ENCODE measurements around the gene FAM24B.
"Not testable (repeated sequence)": the region's sequence is repeated elsewhere in the genome, so short reads cannot be mapped to it uniquely, and the experiment has no call there.

Gene FAM24B

DNA sequence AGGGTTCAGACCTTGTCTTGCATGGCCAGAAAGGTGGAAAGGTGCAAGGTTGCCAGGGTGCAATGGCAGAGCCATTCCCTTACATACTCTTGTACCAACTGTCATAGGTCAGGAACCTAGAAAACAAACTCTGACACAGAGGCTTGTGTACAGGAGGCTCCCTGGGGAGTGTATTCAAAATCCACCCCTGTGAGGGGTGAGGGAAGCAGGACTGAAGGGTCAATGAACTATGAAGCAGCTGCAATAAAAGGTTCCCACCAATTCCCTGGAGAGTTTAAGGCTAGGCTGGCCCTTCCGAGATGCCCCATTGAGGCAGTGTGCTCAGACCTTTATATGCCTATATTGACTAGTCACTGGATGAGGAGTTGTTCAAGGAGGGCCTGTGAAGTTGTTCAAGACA lies 19.9 kb downstream of the FAM24B start:
- in situ Hi-C loops (cut with HindIII; ENCODE audit: low sequenced_read_pairs): no loop called here

DNA sequence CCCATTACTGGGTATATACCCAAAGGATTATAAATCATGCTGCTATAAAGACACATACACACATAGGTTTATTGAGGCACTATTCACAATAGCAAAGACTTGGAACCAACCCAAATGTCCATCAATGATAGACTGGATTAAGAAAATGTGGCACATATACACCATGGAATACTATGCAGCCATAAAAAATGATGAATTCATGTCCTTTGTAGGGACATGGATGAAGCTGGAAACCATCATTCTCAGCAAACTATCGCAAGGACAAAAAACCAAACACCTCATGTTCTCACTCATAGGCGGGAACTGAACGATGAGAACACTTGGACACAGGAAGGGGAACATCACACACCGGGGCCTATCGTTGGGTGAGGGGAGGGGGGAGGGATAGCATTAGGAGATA lies 21.3 kb downstream of the FAM24B start:
- in situ Hi-C loops (cut with HindIII; ENCODE audit: low sequenced_read_pairs): not testable (repeated sequence)

DNA sequence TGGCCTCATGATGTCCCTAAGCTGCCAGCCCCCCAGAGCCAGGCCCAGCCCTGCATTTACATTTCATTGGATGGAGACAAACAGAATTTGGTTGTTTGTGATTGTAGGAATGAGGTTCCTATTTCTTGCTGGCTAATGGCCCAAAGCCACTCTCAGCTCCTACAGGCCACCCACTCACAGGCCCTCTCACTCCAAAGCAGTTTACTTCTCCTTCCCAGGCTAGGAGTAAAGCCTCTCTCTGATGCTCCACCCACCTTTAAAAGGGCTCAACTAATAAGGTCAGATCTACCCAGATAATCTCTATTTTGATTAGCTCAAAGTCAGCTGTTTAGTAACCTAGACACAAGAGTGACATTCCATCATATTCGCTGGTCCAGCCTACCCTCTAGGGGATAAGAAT lies 22.5 kb downstream of the FAM24B start:
- in situ Hi-C loops (cut with HindIII; ENCODE audit: low sequenced_read_pairs): no loop called here

DNA sequence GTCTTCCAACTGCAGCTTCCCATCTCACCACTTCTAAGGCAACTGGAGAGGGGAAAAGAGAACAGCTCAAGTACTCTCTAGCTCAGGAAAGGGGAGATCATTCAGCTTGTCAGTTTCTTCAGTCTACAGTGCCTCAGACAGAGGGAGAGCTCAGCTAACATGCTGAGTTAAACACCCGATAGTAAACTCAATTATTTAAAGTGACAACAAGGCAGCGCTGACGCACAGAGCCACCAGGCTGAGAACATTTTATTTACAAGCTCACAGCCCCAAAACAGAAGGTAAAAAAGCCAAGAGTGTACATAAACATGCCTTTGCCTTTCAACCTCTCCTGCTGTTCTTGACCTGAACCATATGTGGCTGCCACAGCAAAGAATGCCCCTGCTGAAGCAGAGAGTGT lies 23.6 kb downstream of the FAM24B start:
- in situ Hi-C loops (cut with HindIII; ENCODE audit: low sequenced_read_pairs): no loop called here

DNA sequence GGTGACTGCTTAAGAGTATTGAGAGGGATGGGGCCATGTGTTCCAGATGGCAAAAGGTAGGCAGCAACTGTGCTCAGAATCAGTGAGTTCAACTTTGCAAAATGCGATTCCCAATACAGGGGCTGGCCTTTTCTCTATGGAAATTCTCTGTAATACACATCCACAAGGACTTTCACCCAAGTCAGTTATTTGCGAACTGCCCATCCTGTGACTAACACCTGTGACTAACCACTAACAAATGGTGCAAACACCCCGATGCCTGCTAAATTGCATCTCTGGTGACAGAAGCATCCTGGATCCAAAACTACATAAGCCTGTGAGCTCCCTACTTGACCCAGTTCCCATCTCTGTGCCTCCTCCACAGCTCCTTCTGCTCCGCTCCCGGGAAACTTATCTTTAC lies 24.7 kb downstream of the FAM24B start:
- in situ Hi-C loops (cut with HindIII; ENCODE audit: low sequenced_read_pairs): no loop called here

DNA sequence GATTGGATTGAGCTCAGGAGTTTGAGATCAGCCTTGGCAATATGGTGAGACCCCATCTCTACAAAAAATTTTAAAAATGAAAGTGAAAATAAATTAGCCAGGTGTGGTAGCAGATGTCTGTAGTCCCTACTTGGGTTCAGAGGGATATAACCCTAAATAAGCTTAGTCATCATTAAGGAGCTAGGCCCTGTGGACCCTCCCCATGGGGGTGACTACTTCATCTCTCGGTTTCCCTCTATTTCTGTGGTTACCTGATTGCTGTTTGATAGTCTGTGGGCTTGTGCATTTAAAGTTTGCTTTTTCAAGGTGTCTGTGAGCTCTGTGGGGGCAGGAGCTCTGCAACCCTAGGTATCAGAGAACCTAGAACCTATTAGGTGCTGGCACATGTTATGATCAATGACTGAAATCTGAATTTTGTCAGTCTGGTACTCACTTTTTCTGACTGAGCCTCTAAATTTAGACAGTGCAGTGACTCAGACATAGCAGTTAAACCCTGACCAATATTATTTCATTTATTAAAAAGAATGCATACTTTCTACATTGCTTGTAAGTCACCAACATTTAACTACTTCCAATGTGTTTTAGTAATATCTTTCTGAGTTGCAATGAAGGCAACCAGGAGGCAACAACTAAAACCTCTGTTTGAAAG lies 25.6 kb downstream of the FAM24B start:
- in situ Hi-C loops (cut with HindIII; ENCODE audit: low sequenced_read_pairs): no loop called here

DNA sequence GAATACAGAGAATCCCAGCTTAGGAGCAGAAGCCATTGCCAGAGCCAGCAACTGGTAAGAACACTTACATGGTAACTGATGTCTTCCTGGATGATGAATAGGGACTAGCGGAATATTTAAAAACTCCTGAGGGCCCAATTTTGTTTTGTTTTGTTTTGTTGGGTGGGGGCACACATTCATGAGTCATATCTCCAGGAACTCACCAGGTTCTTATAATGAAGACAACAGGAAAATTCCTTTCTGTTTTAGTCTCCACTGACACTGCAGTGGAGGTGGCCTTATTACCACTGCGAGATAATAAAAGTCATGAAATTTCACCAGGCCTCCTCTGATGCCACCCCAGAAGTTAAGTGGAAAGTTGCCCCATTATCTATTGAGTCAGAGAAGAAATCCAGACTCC lies 27.1 kb downstream of the FAM24B start:
- in situ Hi-C loops (cut with HindIII; ENCODE audit: low sequenced_read_pairs): no loop called here

DNA sequence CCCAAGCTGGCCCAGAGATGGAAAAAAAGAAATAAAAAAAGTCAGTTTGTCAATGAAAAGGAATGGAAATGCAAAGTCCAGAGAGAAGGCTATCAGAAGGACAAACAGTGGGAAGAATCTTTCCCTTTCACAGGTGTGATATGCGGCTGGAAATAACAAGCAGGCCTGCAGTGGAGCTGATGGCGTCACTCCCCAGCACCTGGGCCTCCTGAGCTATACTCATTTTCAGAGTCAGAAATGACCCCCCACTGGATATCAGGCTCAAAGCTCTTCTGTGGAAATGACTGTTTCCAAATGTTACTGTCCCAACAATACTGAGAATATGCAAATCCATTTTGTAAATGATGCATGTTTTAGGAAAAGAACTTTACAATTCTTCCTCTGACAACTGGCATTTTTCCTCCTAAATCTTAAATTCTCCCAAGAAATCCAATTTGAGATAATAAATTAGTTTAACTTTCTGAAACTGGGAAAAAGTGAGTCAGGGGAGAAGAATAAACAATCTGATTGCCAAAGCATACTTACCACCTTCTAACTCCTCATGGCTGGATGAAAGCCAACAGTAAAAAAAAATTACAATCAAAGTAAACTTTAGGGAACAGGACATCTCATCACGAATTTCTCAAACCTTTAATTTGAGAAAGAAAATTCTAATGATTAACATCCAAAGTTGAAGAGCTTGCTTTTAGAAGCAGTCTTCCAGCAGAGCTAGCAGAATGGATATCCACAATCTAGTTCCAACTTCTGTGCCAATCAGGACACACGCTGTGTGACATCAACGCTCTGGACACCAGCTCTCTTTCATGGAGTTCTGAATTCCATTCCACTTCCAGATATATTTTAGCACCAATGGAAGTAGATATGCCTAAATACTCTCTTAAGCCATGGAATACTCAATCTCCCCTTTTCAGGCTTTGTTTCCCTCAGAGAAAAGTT lies 28.4 kb downstream of the FAM24B start:
- in situ Hi-C loops (cut with HindIII; ENCODE audit: low sequenced_read_pairs): no loop called here

DNA sequence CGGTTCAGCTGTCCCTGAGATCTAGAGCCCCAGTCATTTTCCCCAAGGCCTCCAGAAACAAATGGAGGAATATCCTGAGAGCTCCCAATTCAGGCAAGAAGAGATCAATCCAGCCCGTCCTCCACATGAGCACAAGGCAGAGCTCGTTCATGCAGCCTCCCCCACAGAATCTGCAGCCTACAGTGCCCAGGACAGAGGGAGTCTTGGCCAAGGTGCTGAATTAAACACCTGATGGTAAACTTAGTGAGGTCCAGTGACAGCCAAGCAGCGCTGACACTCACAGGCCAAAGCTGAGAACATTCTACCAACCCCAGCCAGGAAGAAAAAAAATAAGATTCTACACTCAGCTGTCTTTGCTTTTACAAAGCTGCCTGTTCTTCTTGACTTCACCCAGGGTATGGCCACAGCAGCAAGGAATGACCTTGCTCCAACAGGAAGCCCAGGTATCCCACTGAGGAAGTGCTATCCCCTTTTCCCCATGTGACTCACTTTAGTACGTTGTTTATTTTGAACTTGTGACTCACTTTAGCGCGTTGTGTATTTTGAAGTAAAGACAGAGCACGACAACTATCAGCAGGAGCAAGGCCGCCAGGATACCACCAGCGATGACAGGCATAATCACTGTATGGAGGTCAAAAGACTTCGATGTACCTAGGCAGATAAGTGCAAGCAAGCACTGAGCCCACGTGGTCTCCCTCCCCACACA lies 29.3 kb downstream of the FAM24B start:
- in situ Hi-C loops (cut with HindIII; ENCODE audit: low sequenced_read_pairs): no loop called here

DNA sequence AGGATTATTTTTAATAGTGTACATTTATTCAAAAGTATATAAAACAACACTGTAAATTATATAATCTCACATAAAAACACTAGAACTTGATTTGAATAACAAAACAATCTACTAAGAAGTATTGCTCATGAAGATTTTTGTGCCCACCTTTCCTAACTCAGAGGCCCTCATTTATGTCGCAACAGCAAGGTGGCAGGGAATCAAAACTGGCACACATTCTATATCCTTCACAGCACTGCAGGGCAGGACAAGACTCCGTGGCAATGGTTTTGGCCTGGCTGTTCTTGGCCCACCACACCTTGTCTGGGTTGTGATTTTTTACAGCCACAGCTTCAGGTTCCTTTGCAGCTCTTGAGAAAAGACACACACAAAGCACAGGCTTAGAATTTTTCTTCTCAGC lies 30.3 kb downstream of the FAM24B start:
- in situ Hi-C loops (cut with HindIII; ENCODE audit: low sequenced_read_pairs): no loop called here

DNA sequence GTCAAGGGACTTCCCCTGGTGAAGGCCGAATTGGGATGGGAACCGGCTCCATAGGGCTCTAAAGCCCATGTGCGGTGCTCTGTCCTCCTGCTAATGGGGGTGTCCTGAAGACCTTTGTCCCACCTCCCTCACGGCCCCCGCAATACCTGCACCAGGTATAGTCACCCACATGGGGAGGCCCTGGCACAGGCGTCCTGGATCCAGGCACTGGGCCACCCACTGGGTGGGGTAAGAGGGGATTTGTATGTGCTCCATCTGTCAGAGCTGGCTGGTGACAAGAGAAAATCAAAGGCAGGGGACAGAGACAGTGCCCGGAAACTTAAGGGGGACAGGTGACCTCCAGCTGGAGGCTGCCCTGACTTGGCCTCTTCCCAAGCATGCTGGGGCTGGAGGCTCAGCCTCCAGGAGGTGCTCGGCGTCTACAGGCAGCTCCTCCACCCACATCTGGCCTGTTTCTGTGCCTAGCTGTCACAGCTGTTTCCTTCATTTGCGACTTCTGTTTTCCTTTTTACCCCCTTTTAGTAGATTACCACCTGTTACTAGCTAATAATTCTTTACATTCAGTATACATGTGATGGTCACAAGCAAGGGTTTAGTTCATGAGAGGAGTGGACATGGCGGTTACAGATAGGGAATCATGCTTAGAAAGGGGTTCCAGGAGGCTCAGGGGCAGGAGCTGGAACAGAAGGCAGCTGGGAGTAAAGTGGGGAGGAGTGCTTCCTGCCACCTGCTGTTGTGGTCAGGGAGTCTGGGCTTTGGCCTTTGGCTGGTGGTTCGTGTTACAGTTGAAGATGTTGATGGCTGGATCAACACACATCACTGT lies 31.4 kb downstream of the FAM24B start:
- in situ Hi-C loops (cut with HindIII; ENCODE audit: low sequenced_read_pairs): no loop called here

DNA sequence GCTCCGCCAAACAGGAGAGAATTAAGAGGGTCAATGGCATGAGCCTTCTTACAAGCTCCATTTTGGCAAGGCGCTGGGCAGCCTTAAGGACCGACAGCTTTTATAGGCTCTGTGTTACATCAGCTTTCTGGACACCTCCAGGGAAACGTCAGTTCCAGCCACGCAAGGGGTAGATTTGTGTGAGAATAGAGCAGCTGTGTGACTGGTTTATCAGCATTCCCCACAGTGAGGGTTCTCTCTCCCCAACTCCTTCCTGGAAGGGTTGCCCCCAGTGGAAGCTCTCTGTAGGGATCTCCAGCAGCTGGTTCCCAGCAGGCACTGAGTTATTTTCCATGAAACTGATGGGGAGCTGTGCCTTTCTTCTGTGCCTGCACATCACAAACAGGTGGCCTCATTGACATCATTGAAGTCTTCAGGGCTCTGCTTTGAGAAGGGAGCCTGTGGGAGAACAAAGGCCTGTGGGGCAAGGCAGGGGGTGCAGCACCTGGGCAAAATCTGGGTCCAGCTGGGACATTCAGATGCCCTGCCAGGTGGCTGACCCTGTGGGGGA lies 33.5 kb downstream of the FAM24B start, which contains the start of gene CUZD1:
TSS of gene CUZD1 (minus strand) at position 75 of the 550 bp plus-strand sequence. CDS start at position 61, 14 bp downstream.
- in situ Hi-C loops (cut with HindIII; ENCODE audit: low sequenced_read_pairs): no loop called here

DNA sequence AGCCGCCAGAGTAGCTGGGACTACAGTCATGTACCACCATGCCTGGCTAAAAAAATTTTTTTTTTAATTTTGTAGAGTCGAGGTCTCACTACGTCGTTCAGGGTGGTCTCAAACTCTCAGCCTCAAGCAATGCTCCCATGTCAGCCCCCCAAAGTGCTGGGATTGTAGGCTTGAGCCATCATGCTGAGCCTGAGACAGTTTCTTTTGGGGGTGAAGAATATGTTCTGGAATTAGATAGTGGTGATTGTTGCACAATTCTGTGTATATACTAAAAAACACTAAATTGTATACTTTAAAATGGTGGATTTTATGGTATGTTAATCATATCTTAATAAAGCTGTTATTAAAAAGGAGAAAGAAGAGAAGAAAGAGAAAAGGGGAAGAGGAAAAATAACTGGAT lies 35.2 kb downstream of the FAM24B start:
- in situ Hi-C loops (cut with HindIII; ENCODE audit: low sequenced_read_pairs): no loop called here

DNA sequence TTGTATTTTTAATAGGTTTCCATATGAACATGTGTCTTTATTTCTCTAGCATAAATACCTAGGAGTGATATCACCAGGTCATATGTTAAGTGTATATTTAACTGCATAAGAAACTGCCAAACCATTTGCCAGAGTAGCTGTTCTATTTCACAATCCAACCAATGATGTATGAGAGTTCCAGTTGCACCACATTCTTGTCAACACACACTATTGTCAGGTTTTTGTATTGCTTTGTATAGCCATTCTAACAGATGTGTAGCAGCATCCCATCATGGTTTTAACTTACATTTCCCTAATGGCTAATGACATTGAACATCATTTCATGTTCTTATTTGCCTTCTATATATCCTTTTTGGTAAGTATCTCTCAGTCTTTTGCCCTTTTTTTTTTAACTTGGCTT lies 37.8 kb downstream of the FAM24B start:
- in situ Hi-C loops (cut with HindIII; ENCODE audit: low sequenced_read_pairs): no loop called here

DNA sequence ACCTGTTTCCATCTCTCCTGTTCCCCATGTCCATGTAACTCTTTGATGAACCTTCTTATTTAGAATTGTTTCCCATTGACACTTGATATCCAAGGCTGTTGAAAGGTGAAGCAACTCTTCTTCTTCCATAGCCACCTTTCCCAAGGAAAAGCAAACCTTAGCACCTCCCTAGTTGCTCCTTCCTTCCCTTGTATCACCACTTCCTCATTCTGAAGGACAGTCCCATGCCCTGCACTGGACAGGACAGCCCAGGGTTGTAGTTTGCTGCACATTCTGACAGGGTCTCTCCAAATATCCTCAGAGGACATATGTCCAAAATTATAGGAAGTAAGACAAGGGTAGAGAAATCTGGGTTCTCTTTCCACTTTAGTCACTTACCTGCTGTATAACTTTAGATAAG lies 39.9 kb downstream of the FAM24B start:
- in situ Hi-C loops (cut with HindIII; ENCODE audit: low sequenced_read_pairs): no loop called here

DNA sequence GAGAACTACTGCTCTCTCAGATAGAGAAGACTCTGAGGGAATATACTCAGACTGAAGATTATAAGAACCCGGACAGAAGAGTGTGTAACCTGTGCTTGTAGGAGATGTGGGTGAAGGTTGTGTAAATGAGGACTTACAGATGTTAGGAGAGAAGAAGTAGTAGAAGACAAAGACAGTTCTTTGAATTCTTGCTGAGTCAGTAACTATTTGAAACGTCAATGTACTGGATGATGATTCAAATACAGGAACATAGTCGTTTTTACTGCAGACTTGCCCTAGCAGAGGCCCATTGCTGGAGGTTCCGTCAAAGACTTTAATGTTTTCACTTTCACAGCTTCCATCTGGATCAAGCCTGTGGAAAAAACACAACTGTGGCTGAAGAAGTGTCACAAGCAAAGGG lies 40.5 kb downstream of the FAM24B start:
- in situ Hi-C loops (cut with HindIII; ENCODE audit: low sequenced_read_pairs): no loop called here

DNA sequence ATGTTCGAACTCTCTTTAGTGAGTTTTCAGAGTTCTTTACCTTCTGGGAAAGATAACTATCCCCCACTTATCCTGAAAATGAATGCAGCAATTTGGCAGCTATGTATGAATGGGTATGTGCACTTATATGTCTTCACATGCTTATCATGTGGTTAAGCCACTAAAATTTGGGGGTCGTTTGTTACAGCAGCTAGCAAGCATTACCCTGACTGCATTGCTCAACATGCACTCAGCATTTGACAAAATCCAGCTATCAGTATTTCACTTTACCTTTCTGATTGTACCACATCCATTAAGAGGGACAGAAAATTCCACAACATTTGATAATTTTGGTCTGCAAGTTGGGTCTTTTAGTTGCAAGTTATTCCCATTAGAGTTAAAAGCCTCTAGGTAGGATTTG lies 43.5 kb downstream of the FAM24B start:
- in situ Hi-C loops (cut with HindIII; ENCODE audit: low sequenced_read_pairs): no loop called here

DNA sequence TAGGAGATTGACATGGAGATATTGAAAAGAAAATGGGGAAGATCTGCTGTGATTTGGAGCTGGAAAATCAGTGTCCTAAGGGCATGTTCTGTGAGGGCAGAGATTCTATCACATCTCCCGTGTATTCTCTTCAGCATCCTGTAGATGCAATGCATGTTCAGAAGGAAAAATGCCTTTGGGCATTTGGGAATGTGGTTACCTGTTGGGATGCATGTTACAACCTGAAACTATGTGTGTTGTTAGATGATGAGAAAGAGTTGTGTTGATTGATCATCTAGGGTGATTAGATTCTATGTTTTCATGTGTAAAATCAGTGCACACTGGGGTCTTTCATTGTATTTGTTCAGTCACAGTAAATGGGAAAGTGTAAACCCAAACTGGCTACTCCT lies 48.4 kb downstream of the FAM24B start:
- in situ Hi-C loops (cut with HindIII; ENCODE audit: low sequenced_read_pairs): no loop called here

DNA sequence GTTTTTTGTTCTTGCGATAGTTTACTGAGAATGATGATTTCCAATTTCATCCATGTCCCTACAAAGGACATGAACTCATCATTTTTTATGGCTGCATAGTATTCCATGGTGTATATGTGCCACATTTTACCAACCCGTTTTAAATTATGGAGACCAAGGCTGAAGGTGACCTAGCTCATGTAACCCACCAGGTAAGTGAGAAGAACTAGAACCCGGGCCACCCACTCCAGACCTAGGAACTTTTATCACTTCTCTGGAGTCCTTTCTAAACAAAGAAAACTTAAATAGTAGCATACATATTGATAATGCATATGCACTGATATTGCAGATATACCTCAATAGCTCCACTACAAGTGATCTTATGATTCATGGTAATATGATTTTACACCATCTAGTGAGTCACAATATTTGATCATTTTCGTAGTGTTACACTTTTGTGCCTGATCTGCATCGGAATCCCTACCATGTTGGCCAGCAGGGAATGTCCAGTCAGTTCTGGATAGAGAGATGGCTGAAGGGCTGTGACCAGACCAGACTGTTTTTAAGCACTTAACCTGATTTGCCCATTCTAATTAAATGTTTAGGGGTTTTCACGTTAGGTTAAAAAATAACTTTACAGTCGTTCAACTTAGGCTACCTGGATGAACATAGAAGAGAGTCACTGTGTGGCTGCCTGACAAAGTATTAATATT lies 49.0 kb downstream of the FAM24B start:
- in situ Hi-C loops (cut with HindIII; ENCODE audit: low sequenced_read_pairs): no loop called here

DNA sequence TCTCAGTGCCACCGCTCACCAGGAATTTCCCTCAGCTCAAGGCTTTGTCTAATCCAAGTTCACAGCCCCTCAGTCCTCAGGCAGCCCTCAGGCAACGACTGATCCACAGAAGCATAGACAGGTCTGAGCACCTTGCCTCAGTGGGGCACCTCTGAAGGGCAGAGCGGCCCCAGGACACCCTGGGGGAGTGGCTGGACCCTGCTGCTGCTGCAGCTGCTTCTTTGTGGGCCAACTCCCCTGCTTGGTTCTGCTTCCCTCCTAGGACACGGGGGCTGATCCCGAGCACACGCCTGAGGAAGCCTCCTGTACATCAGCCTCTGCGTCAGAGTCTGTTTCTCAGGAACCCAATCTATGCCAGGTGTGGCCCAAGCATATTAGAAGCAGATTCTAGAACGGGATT lies 49.9 kb downstream of the FAM24B start:
- in situ Hi-C loops (cut with HindIII; ENCODE audit: low sequenced_read_pairs): no loop called here
